HL-60 (cell line): ENCODE measurements around the gene DYRK1A.

Experiments used
- DNase-seq, 2 experiments: peaks; one replicate each; pipeline ENCODE4 v3.0.0-alpha.2; 2010 to 2020; ENCODE audit warnings: low read depth in 1 of 2, low spot score in 1 of 2
- H3K27ac ChIP-seq: fragments of 250-450 bp; sonication (Bioruptor Pico); replicated peaks from 2 replicates; pipeline ENCODE4 v1.5.1; 2020; ENCODE audit warnings: mild to moderate bottlenecking, moderate library complexity
- H3K27me3 ChIP-seq: fragments of 250-450 bp; sonication (Bioruptor Pico); 2 replicates; pipeline ENCODE4 v1.5.1; 2021; ENCODE audit warnings: mild to moderate bottlenecking, moderate library complexity; ENCODE audit not compliant: insufficient read depth, poor library complexity, severe bottlenecking
- H3K4me3 ChIP-seq: replicated peaks from 2 replicates; pipeline ENCODE4 v1.5.1; 2011; ENCODE audit warnings: mild to moderate bottlenecking, control low read depth, low read length; ENCODE audit not compliant: insufficient read depth
- CTCF ChIP-seq: IDR thresholded peaks from one replicate; pipeline ENCODE4 v1.5.1; 2011; ENCODE audit warnings: low read length, control low read depth, inconsistent platforms; ENCODE audit not compliant: insufficient read depth
- GABPA ChIP-seq: IDR thresholded peaks from 2 replicates; pipeline ENCODE4 v1.6.1; 2012; ENCODE audit warnings: low read depth
- POLR2AphosphoS5 ChIP-seq: IDR thresholded peaks from 2 replicates; pipeline ENCODE4 v1.6.1; 2012; ENCODE audit warnings: low read depth
- REST ChIP-seq: IDR thresholded peaks from 2 replicates; pipeline ENCODE4 v1.6.1; 2012; ENCODE audit warnings: low read depth; ENCODE audit not compliant: insufficient replicate concordance
- SPI1 ChIP-seq: IDR thresholded peaks from 2 replicates; pipeline ENCODE4 v1.6.1; 2012; ENCODE audit warnings: low read depth, mild to moderate bottlenecking, borderline replicate concordance

DYRK1A gene

GRCh38 chr21:37455504-37455911 lies 88.9 kb downstream of the DYRK1A start:
- Histone ChIP-seq H3K27me3 (no peaks in the 10 kb centered on the region), H3K4me3 (no peak overlapping the region), H3K27ac (no peak overlapping the region)
- TF ChIP-seq POLR2AphosphoS5 (no peak), SPI1 (no peak), CTCF (no peak), GABPA (no peak), REST (no peak)
- no peak for DNase-seq

- TF ChIP-seq GABPA (no peak), SPI1 (peak; percentile 7; the same call in 1 of the 2 replicates)
- H3K27ac ChIP-seq = no peak overlapping the region
- no peaks in the 10 kb centered on the region for H3K27me3 ChIP-seq
- no peak for DNase-seq
- H3K4me3 ChIP-seq = no peak overlapping the region
Observed at GRCh38 chr21:37458669-37459276, 92.2 kb downstream of the DYRK1A start.

- TF ChIP-seq CTCF = no peak
- TF ChIP-seq SPI1 = no peak
- TF ChIP-seq POLR2AphosphoS5 = no peak
- TF ChIP-seq REST = no peak
- TF ChIP-seq GABPA = no peak
- Histone ChIP-seq H3K27ac (no peak overlapping the region), H3K27me3 (no peaks in the 10 kb centered on the region), H3K4me3 (no peak overlapping the region)
- DNase-seq = no peak
Observed at GRCh38 chr21:37459575-37459974, 93.0 kb downstream of the DYRK1A start.

- no peak overlapping the region for H3K4me3 ChIP-seq
Observed at GRCh38 chr21:37460196-37460595, 93.6 kb downstream of the DYRK1A start.

GRCh38 chr21:37461479-37461878 lies 94.9 kb downstream of the DYRK1A start:
- no peak overlapping the region for H3K4me3 ChIP-seq
- H3K27me3 ChIP-seq = no peaks in the 10 kb centered on the region
- DNase-seq = no peak

More at GRCh38 chr21:37460196-37460595, 93.6 kb downstream of the DYRK1A start:
- TF ChIP-seq SPI1 = no peak
- DNase-seq = peak in 1 of 2 experiments; percentile 8
- no peaks in the 10 kb centered on the region for H3K27me3 ChIP-seq
- H3K27ac ChIP-seq = no peak overlapping the region

More at GRCh38 chr21:37461479-37461878, 94.9 kb downstream of the DYRK1A start:
- TF ChIP-seq CTCF = no peak
- no peak for TF ChIP-seq REST
- TF ChIP-seq POLR2AphosphoS5 = no peak
- no peak for TF ChIP-seq SPI1
- TF ChIP-seq GABPA = no peak
- no peak overlapping the region for H3K27ac ChIP-seq
